Coronary artery (tissue), 2 donors: ENCODE results near the gene RPL3.

Experiments used
- DNase-seq: peaks from one replicate; pipeline ENCODE4 v3.0.0-alpha.2; 2017; ENCODE audit warnings: low spot score
- H3K27ac ChIP-seq, 2 donors: fragments of 200-600 bp; sonication (generic); one replicate each; pipeline ENCODE4 v1.5.1; 2016 to 2019
- H3K4me3 ChIP-seq: fragments of 200-600 bp; sonication (generic); 2 replicates; pipeline ENCODE4 v1.5.1; 2016; ENCODE audit warnings: mild to moderate bottlenecking, moderate library complexity
- TF ChIP-seq, protein P1 (sequence below): fragments of 200-600 bp; sonication (generic); IDR thresholded peaks from one replicate; pipeline ENCODE4 v1.5.1; 2019; ENCODE audit warnings: antibody characterized with exemption

The RPL3 gene

GRCh38 chr22:39292031-39292462 lies 27.4 kb downstream of the RPL3 start:
- DNase-seq = no peak
- TF ChIP-seq, protein P1, sequence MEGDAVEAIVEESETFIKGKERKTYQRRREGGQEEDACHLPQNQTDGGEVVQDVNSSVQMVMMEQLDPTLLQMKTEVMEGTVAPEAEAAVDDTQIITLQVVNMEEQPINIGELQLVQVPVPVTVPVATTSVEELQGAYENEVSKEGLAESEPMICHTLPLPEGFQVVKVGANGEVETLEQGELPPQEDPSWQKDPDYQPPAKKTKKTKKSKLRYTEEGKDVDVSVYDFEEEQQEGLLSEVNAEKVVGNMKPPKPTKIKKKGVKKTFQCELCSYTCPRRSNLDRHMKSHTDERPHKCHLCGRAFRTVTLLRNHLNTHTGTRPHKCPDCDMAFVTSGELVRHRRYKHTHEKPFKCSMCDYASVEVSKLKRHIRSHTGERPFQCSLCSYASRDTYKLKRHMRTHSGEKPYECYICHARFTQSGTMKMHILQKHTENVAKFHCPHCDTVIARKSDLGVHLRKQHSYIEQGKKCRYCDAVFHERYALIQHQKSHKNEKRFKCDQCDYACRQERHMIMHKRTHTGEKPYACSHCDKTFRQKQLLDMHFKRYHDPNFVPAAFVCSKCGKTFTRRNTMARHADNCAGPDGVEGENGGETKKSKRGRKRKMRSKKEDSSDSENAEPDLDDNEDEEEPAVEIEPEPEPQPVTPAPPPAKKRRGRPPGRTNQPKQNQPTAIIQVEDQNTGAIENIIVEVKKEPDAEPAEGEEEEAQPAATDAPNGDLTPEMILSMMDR = no peak
- Histone ChIP-seq H3K27ac (peak overlapping the region; percentile 46 to 85), H3K4me3 (no peak overlapping the region)

DNA sequence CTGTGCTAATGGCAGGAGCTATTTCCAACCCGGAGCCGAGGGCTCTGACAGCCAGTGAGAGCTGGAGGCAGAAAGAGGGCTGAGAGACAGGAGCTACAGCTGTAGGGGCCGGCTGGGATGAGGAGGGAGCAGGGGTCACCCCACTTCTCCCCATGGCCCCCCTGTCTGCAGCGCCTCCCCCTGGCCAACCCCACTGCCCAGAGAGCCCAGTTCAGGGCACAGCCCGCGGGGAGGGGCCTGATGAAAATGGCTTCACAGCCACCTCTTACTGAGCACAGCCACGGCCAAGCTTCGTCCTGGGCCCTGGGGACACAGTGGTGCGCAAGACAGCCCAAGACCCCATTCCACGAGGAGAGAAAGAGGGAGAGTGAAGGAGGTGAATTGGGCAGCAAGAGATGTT lies 27.9 kb downstream of the RPL3 start:
- TF ChIP-seq, protein P1 = no peak
- H3K4me3 ChIP-seq = no peak overlapping the region
- DNase-seq = no peak
- peak overlapping the region in 1 of 2 donors; percentile 85 for H3K27ac ChIP-seq

- Histone ChIP-seq H3K27ac (peak overlapping the region in 1 of 2 donors; percentile 85), H3K4me3 (no peak overlapping the region)
- no peak for DNase-seq
- TF ChIP-seq, protein P1 = no peak
These were observed 28.7 kb downstream of the RPL3 start for GRCh38 chr22:39290724-39291161.

- TF ChIP-seq, protein P1 = no peak
- DNase-seq = no peak
- no peak overlapping the region for H3K4me3 ChIP-seq
- peak overlapping the region in 1 of 2 donors; percentile 85 for H3K27ac ChIP-seq
These were observed 29.3 kb downstream of the RPL3 start for GRCh38 chr22:39289975-39290720.

DNA sequence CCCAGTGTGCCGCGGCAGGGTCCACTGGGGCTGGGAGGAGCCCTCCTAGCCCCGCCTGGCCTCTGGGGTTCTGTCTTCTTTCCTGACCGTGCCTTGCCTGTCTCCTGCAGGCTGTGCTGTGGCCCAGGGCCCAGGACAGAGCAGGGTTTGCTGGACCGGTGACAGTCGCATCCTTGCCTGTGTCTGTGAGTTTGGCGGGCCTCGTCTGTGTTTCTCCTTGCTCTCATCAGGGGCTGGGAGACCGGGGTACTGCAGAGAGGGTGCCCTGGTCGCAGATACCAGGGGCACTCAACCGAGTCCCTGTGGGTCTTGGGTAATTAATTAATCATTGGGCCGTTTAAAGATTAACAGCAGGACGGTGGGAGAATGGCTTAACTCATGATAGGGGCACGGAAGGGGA lies 29.9 kb downstream of the RPL3 start:
- no peak overlapping the region for H3K4me3 ChIP-seq
- no peak for DNase-seq
- TF ChIP-seq, protein P1 = no peak
- H3K27ac ChIP-seq = no peak overlapping the region

DNA sequence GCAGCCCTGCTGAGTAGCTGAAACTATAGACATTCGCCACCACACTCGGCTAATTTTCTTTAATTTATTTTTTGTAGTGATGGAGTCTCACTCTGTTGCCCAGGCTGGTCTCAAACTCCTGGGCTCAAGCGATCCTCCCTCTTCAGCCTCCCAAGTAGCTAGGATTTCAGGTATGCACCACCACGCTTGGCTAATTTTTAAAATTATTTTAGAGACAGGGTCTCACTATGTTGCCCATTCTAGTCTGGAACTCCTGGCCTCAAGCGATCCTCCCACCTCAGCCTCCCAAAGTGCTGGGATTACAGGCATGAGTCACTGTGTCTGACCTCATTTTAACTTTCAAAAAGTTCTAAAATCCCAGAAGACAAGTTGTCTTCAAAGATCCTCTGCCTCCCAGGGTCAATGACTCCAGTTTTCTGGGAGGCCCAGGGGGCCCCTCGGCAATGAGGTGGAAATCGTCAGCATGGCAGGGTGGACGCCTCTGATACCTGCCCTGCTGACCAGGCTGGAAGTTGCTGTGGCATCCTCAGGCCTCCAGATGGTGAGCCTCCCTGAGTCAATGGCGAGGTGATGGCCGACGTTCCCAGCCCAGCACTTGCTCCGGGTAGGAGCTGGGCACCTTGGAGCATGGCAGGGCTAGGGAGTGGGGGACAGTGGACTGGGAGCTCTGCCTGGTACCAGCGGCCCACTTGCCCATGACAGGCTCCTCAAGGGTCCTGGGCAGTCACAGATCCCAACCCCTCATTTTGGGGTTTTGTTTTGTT lies 31.1 kb downstream of the RPL3 start:
- no peak overlapping the region for H3K4me3 ChIP-seq
- no peak overlapping the region for H3K27ac ChIP-seq
- DNase-seq = no peak
- TF ChIP-seq, protein P1 = no peak
